Daoy (cell line): ENCODE measurements around the gene EYA4. TPM values are rescaled to one million over a fixed set of nuclear protein-coding genes. Genes with fewer than 3 reads are reported as not detected.

Experiments
- DNase-seq: peaks from one replicate; pipeline ENCODE4 v3.0.0-alpha.2; 2015; ENCODE audit warnings: low read depth
- total RNA-seq: library from RNA; depleted of rRNA; stranded (reverse); fragments of >200 nt; shearing (Covaris generic); gene quantifications from 2 replicates; pipeline ENCODE4 v1.2.3, GENCODE V29; 2014

Gene EYA4
- total RNA-seq, 1 experiment from 2014 or later = 14.7 TPM

DNA sequence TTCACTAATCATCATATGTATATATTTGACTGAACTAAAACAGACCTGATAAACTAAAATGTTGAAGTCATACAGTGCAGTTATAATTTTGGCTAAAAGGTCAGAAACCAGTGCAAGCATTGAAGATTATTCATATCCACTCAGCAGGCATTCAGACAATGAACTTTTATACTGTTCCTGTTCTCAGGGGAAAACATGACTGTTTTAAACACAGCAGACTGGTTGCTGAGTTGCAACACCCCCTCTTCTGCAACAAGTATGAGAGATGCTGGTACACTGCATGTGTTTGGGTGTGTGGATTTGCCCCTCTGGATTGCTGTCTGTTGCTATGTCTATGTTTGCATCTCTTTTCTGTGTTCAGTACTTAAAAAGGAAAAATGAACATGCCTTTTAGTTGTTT lies 206.8 kb downstream of the EYA4 start:
- DNase-seq = no peak

DNA sequence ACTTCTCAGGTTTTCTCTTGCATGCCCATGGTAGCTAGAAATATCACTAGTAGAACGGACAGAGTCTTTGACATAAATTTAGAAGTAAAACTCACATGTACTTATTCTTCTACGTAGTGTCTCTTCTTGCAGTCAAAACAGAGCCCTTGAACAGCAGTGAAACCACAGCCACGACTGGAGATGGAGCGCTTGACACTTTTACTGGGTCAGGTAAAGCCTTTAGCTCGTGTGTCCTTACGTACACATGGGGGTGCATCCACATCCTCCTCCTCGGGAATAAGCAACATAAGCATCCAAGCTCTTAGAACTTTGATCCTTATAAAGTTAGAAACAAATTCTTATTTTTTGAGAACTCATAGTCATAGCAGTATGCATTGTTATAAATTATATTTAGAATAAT lies 215.3 kb downstream of the EYA4 start:
- DNase-seq = no peak

DNA sequence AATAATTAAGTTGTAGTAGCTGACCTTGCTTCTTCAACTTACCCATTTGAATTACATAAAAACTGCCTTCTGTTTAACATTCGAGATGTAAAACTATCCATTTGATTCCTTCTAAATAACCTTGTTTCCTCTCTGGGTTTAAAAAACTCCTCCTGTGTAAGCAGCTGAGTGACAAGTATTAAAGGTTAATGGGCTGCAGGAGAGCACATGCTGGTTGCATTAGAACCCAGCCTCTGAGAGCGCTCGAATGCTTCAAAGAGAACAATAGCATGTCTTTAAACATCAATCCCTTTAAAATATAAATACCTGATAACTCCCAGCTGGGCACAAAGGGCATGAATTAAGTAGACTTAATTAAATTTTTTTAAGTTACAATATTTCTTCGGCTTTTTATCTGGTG lies 215.8 kb downstream of the EYA4 start:
- DNase-seq = no peak

DNA sequence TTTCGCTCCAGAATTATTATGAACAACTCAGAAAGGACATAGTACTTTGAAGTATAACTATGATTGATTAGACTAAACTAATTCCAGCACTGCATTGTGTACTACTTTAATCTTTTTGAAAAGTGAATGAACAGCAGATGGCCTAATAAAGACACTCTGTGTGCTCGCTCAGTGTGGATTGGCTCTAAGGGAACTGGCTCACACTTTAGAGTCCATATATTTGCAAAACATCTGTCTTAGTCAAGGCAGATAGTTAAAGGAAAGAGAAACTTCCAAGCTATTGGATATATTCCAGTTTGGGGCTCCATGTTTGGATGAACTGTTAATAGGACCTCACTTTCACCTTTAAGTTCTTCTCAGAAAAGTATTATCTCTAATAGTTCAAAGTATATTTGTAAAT lies 218.9 kb downstream of the EYA4 start:
- no peak for DNase-seq

DNA sequence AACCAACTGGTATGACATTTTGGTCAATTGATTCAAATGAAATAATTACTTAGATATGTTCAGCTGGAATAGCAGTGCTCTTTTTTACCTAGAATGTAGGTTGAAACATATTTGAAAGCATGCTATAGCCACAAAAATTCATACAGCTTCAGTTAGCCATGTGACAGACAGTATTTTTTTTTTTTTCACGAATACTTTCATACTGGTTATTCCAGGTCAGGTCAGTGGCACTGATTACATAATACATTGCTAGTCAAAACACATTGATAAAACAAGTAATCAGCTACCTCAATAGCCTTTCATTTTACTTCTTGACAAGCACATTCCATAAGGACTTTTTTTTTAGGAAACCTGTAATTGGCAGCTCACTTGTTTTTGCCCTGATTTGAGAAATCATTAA lies 222.6 kb downstream of the EYA4 start:
- DNase-seq = no peak

DNA sequence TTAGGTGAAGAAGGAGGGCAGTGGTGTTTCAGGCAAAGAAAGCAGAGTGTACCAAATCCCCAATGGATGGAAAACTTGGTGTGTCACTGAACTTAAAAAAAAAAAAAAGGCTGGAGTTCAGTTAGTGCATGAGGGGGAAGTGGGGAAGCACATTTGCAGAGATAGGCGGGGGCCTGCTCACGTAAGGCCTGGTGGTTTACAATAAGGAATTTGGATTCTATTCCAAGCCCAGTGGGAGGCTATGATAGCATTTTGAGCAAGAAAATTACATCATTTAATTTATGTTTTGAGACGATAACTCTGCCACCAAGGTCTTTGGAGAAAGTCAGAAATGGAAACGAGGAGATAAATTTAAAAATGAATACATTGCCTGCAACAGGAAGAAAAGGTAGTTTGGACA lies 225.5 kb downstream of the EYA4 start:
- peak; percentile 91 for DNase-seq

DNA sequence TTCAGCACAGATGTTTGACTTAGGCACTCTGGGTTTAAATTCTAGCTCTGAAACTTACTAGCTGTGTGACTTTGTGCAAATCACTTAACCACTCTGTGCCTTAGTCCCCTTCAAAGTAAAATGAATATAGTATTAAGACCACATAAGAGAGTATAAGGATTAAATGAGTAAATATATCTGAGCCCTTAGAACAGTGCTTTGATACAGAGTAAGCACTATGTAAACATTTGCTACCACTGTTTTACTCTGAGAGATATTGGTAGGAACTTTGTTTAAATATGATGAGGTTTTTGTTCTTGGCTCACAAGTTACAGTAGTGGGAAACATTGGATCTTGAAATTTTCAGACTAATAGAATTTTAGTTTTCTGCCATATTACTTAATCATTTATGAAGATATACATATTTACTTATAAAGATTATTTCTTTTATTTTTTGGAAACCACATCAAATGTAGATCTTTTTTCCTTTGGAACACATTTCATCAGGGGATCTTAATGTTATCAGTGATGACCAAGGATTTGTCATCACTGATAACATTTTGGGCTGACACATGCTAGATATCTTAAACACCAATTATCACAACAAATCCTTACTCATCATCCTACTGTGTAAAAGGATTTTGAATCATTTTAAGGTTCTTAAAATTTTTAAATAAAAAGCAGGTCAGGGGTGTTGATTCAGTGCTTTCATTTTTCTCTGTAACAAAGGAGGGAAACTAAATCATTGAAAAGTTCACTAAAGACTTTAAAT lies 226.2 kb downstream of the EYA4 start:
- DNase-seq = peak; percentile 52

DNA sequence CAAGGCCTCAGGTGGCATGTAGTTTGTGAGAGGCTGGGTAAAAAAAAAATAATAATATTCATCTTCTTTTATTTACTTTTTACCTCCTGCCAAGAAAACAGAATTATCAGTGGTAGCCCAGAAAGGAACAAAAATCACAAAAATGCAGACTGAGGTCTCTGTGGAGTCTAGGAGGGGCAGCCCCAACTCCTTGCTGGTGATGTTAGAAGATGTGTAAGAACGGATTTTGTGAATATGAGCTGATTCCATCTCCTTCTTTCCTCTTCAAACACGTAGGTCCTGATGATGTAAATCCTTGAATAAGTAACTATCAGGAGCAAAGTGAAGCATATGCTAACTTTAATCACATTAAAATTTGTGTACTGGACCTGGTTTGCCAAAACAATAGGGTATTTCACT lies 226.8 kb downstream of the EYA4 start:
- DNase-seq = peak; percentile 22

DNA sequence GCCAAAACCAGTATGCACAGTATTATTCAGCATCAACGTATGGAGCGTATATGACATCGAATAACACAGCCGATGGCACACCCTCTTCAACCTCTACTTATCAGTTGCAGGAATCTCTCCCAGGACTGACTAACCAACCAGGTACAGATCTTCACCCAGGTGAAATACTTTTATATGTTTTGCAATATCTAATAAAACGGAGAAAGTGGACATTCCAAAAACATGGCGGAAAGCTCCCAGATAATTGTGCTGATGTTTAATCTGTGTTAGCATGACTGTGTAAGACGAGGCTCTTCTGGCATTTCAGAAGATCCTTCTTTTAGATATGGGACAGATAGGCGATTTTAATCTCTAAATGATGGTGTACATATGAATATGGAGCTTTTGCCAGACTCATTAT lies 227.4 kb downstream of the EYA4 start:
- no peak for DNase-seq

DNA sequence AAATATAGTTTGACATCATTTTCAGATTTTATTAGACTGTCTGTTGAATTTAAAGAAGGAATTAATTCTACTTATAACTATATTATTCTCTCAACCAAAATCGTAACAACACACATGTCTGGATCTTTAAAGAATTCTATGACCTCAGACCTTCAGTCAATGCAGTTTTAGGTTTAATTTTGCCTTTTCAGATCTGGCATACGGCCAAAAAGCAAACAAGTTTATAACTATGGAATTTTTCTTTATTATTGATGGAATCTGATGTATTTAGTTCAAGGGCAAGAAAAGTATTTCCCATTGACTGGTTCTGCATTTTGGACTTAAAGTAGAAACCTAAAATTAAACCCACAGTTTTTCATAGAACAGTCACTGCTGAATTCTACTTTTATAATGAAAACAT lies 233.4 kb downstream of the EYA4 start:
- no peak for DNase-seq

DNA sequence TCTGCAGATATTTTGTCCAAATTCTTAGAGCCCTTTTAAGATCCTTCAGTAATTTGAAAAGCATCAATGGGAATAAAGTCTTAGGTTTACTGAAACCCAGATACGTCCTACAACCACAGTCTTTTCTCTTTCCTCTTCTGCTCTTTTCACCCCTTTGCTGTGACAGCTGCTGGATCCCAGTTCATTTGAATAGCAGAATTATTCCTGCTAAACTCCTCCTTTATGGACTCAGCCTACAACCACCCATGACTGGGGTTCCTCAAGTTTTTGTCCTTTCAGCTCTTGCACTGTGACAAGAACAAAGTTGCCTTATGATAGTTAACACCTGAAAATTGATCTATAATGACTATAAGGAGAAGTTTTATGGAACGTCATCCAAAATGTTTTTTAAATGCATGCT lies 237.5 kb downstream of the EYA4 start:
- no peak for DNase-seq

DNA sequence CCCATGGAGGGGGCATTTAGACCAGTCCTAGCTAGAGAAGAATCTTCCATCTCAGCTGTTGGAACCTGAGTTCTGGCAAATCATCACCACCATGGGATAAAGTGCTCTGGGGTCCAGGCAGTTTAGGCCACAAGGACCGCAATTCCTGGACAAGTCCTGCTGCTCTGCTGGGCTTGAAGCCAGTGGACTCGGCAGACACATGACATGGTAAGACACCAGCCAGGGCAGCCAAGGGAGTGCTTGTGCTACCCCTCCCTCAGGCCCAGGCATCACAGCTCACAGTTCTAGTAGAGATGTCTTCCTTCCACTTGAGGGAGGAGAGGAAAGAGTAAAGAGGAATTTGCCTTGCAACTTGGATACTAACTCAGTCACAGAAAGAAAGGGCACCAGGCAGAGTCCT lies 246.0 kb downstream of the EYA4 start:
- DNase-seq = no peak

DNA sequence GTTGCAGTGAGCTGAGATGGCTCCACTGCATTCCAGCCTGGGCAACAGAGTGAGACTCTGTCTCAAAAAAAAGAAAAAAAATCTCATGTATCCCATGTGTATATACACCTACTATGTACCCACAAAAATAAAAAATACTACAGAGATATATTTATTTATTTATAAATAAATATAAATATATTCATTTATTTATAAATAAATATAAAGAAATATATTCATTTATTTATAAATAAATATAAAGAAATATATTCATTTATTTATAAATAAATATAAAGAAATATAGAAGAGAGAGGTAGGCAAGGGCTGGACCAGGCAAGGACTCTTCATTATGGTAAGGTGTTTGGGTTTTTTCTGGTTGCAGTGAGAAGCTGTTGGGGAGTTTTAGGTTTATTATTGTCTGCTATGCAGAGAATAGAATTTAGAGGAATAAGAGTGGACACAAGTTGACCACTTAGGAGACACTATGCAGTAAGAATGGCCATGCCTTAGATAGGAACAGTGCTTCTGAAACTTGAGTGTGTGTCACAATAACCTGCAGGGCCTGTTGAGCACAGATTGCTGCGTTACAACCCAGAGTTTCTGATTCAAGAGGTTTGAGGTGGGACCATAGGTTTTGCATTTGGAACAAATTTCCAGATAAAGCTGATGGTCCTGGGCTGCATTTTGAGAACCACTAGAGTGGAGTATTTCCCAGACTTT lies 254.2 kb downstream of the EYA4 start:
- DNase-seq = no peak

DNA sequence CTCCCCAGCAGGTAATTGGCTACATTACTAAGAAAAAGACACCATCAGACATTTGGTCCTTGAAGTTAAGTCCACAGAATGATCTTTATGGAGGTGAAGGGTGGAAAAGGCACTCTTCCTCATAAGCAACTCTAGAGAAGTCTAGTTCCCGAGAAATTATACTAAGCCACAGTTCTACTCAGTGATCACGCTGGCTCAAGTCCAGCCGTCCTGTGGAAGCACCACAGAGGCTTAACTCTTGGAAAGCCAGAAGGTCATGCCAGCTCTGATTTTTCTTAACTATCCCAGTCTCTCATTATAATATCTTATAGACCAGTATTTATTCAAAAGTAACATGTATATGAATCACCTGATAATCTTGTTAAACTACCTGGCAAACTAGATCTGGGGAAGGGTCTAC lies 258.5 kb downstream of the EYA4 start:
- no peak for DNase-seq

DNA sequence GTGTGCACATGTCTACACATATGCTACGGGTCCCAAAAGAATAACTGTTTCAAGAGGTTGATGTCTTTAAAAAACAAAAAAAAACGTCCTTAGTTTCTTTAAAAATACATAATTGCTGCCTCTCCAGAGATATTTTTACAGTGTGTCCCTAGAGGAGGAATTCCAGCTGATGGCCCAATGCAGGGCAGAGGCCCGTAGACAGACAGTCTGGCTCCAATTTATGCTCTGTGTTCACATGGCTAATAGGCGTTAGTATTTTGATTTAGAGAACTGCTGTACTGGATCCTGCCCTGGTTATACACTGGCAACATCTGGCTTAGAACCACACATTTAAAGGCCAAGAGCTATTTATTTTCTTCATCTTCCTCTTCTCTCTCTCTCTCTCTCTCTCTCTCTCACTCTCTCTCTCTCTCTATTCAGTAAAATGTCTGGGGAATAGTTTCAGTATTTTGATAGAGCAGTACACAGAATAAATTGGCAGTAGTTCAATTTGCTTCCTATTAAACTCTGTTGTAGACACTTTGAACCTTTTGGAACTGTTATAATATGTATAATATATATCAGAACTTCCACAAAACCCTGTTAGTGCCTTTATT lies 260.6 kb downstream of the EYA4 start:
- DNase-seq = no peak

DNA sequence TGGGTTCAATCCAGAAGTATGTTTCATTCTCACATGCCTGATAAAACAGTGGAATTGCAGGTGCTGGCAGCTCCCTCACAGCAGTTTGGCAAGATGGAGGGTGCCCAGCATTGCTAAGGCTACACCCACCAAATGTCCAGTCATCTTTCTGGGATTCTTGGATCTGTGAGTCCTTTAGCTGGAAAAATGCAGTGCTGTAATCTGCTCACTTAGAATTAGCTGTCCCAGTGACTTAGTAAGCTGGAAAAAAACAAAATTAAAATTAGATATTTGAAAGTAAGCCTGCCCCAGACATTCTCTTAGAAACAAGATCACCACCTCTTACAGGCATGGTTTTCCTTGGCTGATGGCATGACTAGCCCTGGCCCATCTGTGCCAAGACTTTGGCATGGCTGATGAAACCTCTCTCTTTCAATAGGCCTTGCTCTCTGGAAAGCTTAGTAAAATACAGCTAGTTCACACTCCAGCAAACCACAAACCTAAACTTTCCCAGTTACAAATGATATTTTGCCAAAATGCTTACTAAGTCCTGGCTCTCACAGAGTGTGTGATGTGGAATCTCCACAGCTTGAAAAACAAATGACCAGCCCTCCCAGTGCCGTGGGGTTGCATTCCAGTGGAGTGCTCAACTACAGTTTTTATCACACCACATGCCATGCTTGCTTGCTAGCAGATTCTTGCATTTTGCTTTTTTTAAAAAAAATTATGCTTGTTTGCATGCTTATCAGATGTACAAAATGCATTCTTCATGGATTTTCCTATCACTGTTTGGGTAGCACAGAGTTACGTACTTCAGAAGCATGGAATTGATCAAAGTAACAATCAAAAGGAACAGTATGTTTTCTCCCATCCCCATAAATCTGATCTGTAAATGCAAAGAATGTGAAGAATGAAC lies 261.5 kb downstream of the EYA4 start:
- peak; percentile 84 for DNase-seq

DNA sequence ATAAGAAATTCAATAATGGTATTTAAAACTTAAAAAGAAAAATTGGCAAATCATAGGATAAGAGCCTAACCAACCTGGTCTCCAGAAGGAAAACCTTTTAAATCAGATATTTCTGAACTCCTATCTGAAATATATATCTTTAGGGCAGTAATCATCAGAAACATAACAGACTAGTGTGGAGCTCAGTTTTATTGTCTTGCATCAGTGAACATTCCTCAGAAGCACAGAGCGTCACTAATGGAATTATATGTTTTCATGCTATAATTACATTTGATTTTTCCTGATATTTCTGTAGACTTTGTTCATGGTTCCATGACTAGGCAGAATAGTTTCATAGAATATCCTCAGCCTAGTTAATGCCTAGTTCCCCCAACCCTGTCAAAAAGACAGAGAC lies 262.2 kb downstream of the EYA4 start:
- DNase-seq = peak; percentile 49

DNA sequence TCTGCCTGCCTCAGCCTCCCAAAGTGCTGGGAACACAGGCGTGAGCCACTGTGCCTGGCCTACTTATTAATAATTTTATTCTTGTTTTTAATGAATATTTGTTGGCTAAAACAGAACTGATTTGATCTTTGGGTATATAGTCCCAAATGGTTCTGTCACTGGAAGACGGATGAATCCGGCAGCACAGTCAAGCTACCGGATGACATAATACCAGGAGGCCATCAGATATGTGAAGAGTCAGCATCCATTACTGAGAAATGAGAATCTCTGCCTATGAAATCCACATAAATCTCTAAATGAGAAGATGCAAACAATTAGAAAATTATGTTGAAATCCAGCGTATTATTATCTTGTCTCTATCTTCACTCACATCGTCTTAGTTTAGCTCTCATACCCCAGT lies 263.0 kb downstream of the EYA4 start:
- DNase-seq = no peak

DNA sequence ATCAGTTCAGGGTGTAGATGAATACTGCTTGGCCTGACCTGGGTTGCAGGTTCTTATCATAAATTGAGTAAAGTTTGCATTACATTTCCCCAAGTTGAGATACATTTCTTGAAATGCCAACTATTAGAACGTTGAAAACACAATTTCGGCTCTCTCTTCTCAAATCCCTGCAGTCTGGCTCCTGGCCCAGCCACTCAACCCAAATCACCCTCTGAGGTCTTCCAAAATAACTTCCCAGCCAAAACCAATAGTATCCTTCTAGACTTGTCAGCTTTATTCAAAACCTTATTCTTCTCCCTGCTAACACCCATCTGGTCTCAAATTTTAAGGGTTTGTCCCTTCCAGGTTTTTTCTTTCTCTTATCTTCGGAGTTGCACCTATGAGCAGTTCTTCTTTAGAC lies 263.6 kb downstream of the EYA4 start:
- peak; percentile 32 for DNase-seq

DNA sequence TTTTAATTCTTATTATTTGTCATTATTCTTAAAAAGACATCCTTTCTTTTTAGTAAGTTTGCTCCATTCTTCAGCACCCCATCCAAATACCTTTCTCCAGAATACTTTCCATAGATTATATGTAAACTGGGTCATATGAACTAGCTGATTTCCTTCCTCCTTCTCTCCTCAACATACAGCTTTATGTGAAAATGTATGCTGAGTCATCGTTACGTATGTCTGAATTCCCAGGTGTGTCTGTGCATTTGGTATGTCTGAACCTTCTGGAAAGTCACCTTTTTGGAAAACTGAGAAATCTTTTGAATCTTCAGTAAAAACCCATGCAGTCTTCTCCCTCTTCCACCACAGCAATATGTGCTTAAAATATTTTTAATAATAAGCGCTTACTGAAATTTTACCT lies 264.5 kb downstream of the EYA4 start:
- DNase-seq = no peak

DNA sequence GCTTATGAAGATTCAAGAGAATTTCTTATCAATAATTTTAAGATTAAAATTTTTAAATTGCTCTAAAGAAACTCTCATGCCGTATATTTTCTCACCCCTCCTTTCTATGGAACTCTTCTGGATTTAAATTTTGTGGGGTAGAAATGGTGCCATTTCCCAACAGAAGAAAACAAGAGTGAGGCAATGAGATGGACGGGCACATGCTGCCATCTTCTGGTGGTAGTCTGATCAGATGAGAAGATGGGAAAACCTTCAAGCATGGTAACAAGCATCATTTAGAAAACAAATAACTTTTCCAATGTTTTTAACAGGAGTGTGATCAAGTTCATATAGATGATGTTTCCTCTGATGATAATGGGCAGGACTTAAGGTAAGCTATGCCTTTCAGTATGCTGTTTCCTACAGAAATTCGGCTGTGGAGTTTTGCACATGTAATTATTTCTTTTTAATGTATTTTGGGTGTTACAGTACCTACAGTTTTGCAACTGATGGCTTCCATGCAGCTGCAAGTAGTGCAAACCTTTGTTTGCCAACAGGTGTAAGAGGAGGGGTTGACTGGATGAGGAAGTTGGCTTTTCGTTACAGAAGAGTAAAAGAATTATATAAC lies 271.4 kb downstream of the EYA4 start:
- peak; percentile 60 for DNase-seq

DNA sequence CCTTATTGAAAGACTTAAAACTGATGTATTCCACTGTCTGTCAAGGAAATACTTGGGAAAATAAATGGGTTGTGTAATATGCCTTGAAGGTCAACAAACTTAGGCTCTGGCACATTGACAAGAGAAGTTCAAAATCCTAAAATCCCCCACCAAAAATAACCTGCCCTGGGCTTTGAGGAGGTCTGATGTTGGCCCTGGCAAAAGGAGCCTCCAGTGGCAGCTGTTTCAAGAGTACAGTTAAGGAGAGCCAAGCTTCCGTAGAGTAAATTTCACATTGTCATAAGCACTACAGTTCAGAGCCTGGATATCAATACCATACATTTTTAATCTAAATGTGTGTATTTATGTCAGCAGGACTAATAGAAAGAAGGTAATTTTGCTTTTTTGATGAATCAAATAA lies 282.7 kb downstream of the EYA4 start:
- DNase-seq = no peak
